ENCODE measurements around the gene TMEM106C.

DNA sequence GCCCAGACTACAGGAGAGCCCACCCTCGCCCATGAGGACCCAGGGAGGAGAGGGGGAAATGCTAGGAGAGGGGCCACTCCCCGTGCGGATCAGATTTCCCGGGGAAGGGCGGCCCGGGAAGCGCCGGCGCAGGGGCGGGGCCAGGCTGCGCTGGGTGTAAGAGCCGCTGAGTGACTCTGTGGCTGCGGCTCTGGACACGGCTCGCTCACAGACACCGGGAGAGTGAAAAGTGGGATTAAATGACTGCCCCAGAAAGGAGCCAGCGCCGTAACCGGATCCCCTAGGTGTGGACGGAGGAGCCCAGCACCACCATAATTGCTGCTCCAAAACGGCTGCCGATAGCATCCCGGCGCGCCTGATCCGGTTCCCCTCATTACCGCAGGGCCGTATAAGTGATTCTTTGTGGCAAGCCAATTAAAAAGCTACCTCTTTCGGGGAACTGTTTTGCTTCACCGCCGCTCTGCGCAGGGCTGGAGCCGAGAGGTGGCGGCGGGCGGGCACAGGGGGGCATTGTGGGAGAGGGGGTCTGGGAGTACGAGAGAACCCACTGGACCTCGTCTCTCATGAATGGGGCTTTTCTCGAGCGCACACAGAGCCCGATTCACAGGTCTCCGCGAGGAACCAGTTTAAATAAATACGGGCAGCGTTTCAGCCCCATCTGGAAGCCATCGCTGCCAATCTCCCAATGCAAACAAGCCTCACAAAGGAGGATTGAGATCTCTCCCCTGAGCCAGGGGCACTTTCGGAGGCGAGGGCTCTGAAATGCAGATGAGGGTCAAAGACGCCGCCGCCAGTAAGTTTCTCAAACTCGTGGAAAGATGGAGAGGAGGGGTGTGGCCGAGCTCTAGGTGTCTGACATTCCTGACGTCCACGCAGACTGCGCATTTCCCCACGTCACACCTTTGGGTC is 38.4 kb downstream of the TMEM106C start:
- TF ChIP-seq, protein P1, sequence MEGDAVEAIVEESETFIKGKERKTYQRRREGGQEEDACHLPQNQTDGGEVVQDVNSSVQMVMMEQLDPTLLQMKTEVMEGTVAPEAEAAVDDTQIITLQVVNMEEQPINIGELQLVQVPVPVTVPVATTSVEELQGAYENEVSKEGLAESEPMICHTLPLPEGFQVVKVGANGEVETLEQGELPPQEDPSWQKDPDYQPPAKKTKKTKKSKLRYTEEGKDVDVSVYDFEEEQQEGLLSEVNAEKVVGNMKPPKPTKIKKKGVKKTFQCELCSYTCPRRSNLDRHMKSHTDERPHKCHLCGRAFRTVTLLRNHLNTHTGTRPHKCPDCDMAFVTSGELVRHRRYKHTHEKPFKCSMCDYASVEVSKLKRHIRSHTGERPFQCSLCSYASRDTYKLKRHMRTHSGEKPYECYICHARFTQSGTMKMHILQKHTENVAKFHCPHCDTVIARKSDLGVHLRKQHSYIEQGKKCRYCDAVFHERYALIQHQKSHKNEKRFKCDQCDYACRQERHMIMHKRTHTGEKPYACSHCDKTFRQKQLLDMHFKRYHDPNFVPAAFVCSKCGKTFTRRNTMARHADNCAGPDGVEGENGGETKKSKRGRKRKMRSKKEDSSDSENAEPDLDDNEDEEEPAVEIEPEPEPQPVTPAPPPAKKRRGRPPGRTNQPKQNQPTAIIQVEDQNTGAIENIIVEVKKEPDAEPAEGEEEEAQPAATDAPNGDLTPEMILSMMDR (IDR thresholded peaks at IDR 0.05) = no peak
- TF ChIP-seq POLR2A (IDR thresholded peaks at IDR 0.05) = no peak
